Measurements from ENCODE around the gene SETBP1.

- TF ChIP-seq CTCF (IDR thresholded peaks at IDR 0.05; ENCODE audit: low read depth, low read length) (no peak), POLR2A (IDR thresholded peaks at IDR 0.05; ENCODE audit: extremely low read depth, insufficient read length) (no peak)
Observed at GRCh38 chr18:44977856-44978255, 297.2 kb downstream of the SETBP1 start.

Data from NB4 (cell line).